CD14-positive monocyte (primary cell): ENCODE measurements around the gene CCT8L2. TPM values are rescaled to one million over a fixed set of nuclear protein-coding genes. Genes with fewer than 3 reads are reported as not detected.
"Not testable (repeated sequence)": the region's sequence is repeated elsewhere in the genome, so short reads cannot be mapped to it uniquely, and the experiment has no call there.

Experiments
- DNase-seq, 3 donors: peaks; one replicate each; pipeline ENCODE4 v3.0.0-alpha.2; 2011 to 2022
- H2AFZ ChIP-seq: 2 replicates; pipeline ENCODE4 v1.6.0; 2012; ENCODE audit warnings: mild to moderate bottlenecking, low read depth, low read length, inconsistent platforms; ENCODE audit not compliant: insufficient read depth, poor library complexity, severe bottlenecking
- H3K27ac ChIP-seq, 2 donors: 1 replicate in 1 of 2; 2 replicates in 1 of 2; pipeline ENCODE4 v1.5.1; 2012 to 2013; ENCODE audit warnings: low read length in 2 of 2, control low read depth in 1 of 2, inconsistent platforms in 1 of 2, low read depth in 1 of 2, mild to moderate bottlenecking in 1 of 2
- H3K27me3 ChIP-seq, 2 donors: one replicate each; pipeline versions ENCODE4 v1.6.0 to v1.6.1; 2011 to 2013; ENCODE audit warnings: low read length in 2 of 2; ENCODE audit not compliant: control insufficient read depth in 2 of 2, insufficient read depth in 2 of 2
- H3K36me3 ChIP-seq, 2 donors: replicated peaks in 1 of 2; 1 replicate in 1 of 2; 2 replicates in 1 of 2; pipeline versions ENCODE4 v1.5.1 to v1.6.1; 2012 to 2013; ENCODE audit warnings: low read length in 2 of 2, control low read depth in 1 of 2, inconsistent platforms in 1 of 2, mild to moderate bottlenecking in 1 of 2; ENCODE audit not compliant: insufficient read depth in 2 of 2, control insufficient read depth in 1 of 2
- H3K4me1 ChIP-seq, 2 donors: 1 replicate in 1 of 2; 2 replicates in 1 of 2; pipeline versions ENCODE4 v1.5.1 to v1.6.1; 2012 to 2013; ENCODE audit warnings: low read length in 2 of 2, control low read depth in 1 of 2, inconsistent platforms in 1 of 2, mild to moderate bottlenecking in 1 of 2, moderate library complexity in 1 of 2; ENCODE audit not compliant: insufficient read depth in 2 of 2, control insufficient read depth in 1 of 2
- H3K4me2 ChIP-seq: replicated peaks from 2 replicates; pipeline ENCODE3; 2012; ENCODE audit warnings: low read length, moderate library complexity, mild to moderate bottlenecking; ENCODE audit not compliant: poor library complexity, severe bottlenecking; ENCODE audit errors: extremely low read depth
- H3K4me3 ChIP-seq, 3 experiments: fragments of 200-600 bp in 1 of 3; sonication (generic) in 1 of 3; replicated peaks in 1 of 3; 1 replicate in 2 of 3; 2 replicates in 1 of 3; pipeline ENCODE4 v1.5.1; 2011 to 2013; ENCODE audit warnings: low read length in 3 of 3, mild to moderate bottlenecking in 3 of 3, control low read depth in 2 of 3, low read depth in 2 of 3, inconsistent platforms in 1 of 3, moderate library complexity in 1 of 3
- H3K79me2 ChIP-seq: 2 replicates; pipeline ENCODE4 v1.6.0; 2012; ENCODE audit warnings: mild to moderate bottlenecking, control low read depth, inconsistent platforms, low read length, moderate library complexity; ENCODE audit not compliant: insufficient read depth
- H3K9ac ChIP-seq: 2 replicates; pipeline ENCODE4 v1.6.0; 2017; ENCODE audit warnings: low read length, mild to moderate bottlenecking; ENCODE audit not compliant: insufficient read depth, poor library complexity, severe bottlenecking
- H3K9me3 ChIP-seq, 2 donors: replicated peaks in 1 of 2; 1 replicate in 1 of 2; 2 replicates in 1 of 2; pipeline versions ENCODE4 v1.5.1 to v1.6.1; 2012 to 2013; ENCODE audit warnings: low read length in 2 of 2, control low read depth in 1 of 2; ENCODE audit not compliant: control insufficient read depth in 1 of 2, insufficient read depth in 1 of 2
- H4K20me1 ChIP-seq: 2 replicates; pipeline ENCODE4 v1.6.0; 2012; ENCODE audit warnings: mild to moderate bottlenecking, low read length, control low read depth, moderate library complexity; ENCODE audit not compliant: insufficient read depth
- H3K27ac Mint-ChIP-seq, 7 donors: one replicate each; pipeline ENCODE4 v1.8.0; 2020; ENCODE audit warnings: mild to moderate bottlenecking in 7 of 7, mixed read lengths in 7 of 7, moderate library complexity in 6 of 7, inconsistent platforms in 2 of 7
- H3K27me3 Mint-ChIP-seq, 3 donors: one replicate each; pipeline ENCODE4 v1.8.0; 2021 to 2022; ENCODE audit warnings: low read depth in 3 of 3, mild to moderate bottlenecking in 3 of 3, mixed read lengths in 3 of 3, moderate library complexity in 3 of 3, inconsistent platforms in 1 of 3
- H3K36me3 Mint-ChIP-seq, 2 donors: one replicate each; pipeline ENCODE4 v1.8.0; 2020; ENCODE audit warnings: mixed read lengths in 2 of 2, inconsistent platforms in 1 of 2, mild to moderate bottlenecking in 1 of 2
- H3K4me1 Mint-ChIP-seq: one replicate; pipeline ENCODE4 v1.8.0; 2020; ENCODE audit warnings: mild to moderate bottlenecking, mixed read lengths
- H3K4me3 Mint-ChIP-seq, 2 donors: one replicate each; pipeline ENCODE4 v1.8.0; 2020; ENCODE audit warnings: mild to moderate bottlenecking in 2 of 2, mixed read lengths in 2 of 2, moderate library complexity in 1 of 2
- H3K9me3 Mint-ChIP-seq, 7 donors: one replicate each; pipeline ENCODE4 v1.8.0; 2020 to 2022; ENCODE audit warnings: mixed read lengths in 7 of 7, mild to moderate bottlenecking in 6 of 7, moderate library complexity in 6 of 7, inconsistent platforms in 2 of 7
- WGBS: methylation state at CpG from one replicate; pipeline ENCODE4 v1.1.5; 2013; ENCODE audit warnings: missing lambda C conversion rate; ENCODE audit not compliant: insufficient coverage; 5-methylcytosine and 5-hydroxymethylcytosine counted together
- intact Hi-C, 2 donors: fragments of 100-400 bp; cut with micrococcal nuclease; formaldehyde crosslinking; loops; one replicate each; pipeline versions ENCODE4 v1.15.0 to v1.15.1; 2023
- polyA minus RNA-seq: library from RNA; depleted of rRNA, polyadenylated mRNA; stranded (reverse); fragments of >200 nt; gene quantifications from 2 replicates; pipeline ENCODE4 v1.2.3, GENCODE V29; 2012
- polyA plus RNA-seq, 3 donors: library from polyadenylated mRNA; depleted of rRNA in 1 of 3; unstranded in 2 of 3; stranded (reverse) in 1 of 3; fragments of 300-500 nt in 2 of 3; fragments of >200 nt in 1 of 3; fragmentation: Illumina TruSeq in 2 of 3; gene quantifications; 1 replicate in 2 of 3; 2 replicates in 1 of 3; pipeline ENCODE4 v1.2.3, GENCODE V29; 2012 to 2021
- total RNA-seq, 12 experiments: library from RNA in 1 of 12; stranded (reverse) in 1 of 12; fragments of 120-200 nt in 1 of 12; gene quantifications; one replicate each; pipeline ENCODE4 v1.2.4 and lab custom pipeline; 2013 to 2026; ENCODE audit warnings: mixed read lengths in 6 of 12, inconsistent platforms in 1 of 12

Gene CCT8L2, protein sequence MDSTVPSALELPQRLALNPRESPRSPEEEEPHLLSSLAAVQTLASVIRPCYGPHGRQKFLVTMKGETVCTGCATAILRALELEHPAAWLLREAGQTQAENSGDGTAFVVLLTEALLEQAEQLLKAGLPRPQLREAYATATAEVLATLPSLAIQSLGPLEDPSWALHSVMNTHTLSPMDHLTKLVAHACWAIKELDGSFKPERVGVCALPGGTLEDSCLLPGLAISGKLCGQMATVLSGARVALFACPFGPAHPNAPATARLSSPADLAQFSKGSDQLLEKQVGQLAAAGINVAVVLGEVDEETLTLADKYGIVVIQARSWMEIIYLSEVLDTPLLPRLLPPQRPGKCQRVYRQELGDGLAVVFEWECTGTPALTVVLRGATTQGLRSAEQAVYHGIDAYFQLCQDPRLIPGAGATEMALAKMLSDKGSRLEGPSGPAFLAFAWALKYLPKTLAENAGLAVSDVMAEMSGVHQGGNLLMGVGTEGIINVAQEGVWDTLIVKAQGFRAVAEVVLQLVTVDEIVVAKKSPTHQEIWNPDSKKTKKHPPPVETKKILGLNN
- not detected for total RNA-seq (2013)
- not detected for polyA plus RNA-seq
- polyA minus RNA-seq = not detected in 2 replicates
- 0 to 0.35 (median 0) reads per million in 11 experiments for total RNA-seq (lab: John Stamatoyannopoulos, UW)

DNA sequence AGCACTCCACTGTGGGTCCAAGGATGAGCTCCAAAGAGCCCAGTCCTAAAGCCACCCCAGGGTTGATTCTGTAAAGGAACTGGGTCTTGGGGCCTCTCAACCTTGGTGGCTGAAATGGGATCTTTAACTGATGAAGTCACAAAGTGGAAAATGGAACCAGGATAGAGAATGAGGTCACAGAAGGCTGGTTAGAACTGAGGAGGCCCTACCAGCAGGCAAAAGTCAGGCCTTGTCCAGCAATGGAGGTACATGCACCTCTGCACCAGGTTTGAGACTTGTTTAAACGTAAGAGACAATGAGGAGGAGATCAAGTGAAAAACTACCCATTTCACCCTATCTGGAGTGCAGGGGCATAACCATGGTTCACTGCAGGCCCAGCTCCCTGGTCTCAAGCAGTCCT is at the start of gene CCT8L2:
Gene CCT8L2, minus strand, starts transcription at position 101 of the 400 bp plus-strand sequence. CDS start 260 bp downstream, outside the sequence.
- H3K4me1 Mint-ChIP-seq, H3K4me3 ChIP-seq, H3K79me2 ChIP-seq, H4K20me1 ChIP-seq, DNase-seq, H3K4me3 Mint-ChIP-seq, H3K27ac ChIP-seq, H3K36me3 Mint-ChIP-seq, H3K27me3 ChIP-seq, H3K4me1 ChIP-seq, intact Hi-C loops, H3K9me3 ChIP-seq, H3K36me3 ChIP-seq, H3K4me2 ChIP-seq, H3K9ac ChIP-seq, H2AFZ ChIP-seq, H3K9me3 Mint-ChIP-seq: not testable (repeated sequence)
- Mint-ChIP-seq H3K27me3 (peaks cover 9 to 29% (median 13%) of the 10 kb centered on the region in 3 donors), H3K27ac (peak within 1 kb of the TSS in 1 of 7 donors; percentile 9)
- WGBS = no CpG with 5 or more reads among the region's 1 CpG

DNA sequence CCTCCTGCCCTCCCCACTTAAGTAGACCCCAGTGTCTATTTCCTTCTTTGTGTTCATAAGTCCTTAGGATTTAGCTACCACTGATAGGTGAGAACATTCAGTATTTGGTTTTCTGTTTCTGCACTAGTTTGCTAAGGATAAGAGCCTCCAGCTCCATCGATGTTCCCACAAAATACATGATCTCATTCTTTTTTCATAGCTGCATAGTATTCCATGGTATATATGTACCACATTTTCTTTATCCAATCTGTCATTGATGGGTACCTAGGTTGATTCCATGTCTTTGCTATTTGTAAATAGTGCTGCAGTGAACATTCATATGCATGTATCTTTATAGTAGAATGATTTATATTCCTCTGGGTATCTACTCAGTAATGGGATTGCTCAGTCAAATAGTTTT is 42.8 kb upstream of the CCT8L2 start:
- H3K27ac Mint-ChIP-seq, H3K4me2 ChIP-seq, H3K27me3 Mint-ChIP-seq, H2AFZ ChIP-seq, H3K36me3 Mint-ChIP-seq, H3K4me1 Mint-ChIP-seq, DNase-seq, H3K27me3 ChIP-seq, H3K9me3 ChIP-seq, H4K20me1 ChIP-seq, H3K9ac ChIP-seq, H3K36me3 ChIP-seq, H3K4me3 Mint-ChIP-seq, H3K27ac ChIP-seq, H3K79me2 ChIP-seq, H3K4me1 ChIP-seq, H3K4me3 ChIP-seq, intact Hi-C loops: not testable (repeated sequence)
- H3K9me3 Mint-ChIP-seq = peaks cover 0 to 10% (median 0%) of the 10 kb centered on the region in 7 donors
- no CpG with 5 or more reads among the region's 1 CpG for WGBS

DNA sequence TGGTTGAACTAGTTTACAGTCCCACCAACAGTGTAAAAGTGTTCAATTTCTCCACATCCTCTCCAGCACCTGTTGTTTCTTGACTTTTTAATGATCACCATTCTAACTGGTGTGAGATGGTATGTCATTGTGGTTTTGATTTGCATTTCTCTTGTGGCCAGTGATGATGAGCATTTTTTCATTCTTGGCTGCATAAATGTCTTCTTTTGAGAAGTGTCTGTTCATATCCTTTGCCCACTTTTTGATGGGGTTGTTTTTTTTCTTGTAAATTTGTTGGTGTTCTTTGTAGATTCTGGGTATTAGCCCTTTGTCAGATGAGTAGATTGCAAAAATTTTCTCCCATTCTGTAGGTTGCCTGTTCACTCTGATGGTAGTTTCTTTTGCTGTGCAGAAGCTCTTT is 41.5 kb upstream of the CCT8L2 start:
- H3K36me3 Mint-ChIP-seq, DNase-seq, H3K9me3 ChIP-seq, H3K4me3 Mint-ChIP-seq, H3K27ac Mint-ChIP-seq, H3K27ac ChIP-seq, H3K36me3 ChIP-seq, H3K27me3 ChIP-seq, intact Hi-C loops, H3K27me3 Mint-ChIP-seq, H3K4me1 Mint-ChIP-seq, H3K79me2 ChIP-seq, H3K4me1 ChIP-seq, H3K4me3 ChIP-seq, H2AFZ ChIP-seq, H3K9ac ChIP-seq, H4K20me1 ChIP-seq, H3K4me2 ChIP-seq: not testable (repeated sequence)
- H3K9me3 Mint-ChIP-seq = peaks cover 0 to 10% (median 0%) of the 10 kb centered on the region in 7 donors

DNA sequence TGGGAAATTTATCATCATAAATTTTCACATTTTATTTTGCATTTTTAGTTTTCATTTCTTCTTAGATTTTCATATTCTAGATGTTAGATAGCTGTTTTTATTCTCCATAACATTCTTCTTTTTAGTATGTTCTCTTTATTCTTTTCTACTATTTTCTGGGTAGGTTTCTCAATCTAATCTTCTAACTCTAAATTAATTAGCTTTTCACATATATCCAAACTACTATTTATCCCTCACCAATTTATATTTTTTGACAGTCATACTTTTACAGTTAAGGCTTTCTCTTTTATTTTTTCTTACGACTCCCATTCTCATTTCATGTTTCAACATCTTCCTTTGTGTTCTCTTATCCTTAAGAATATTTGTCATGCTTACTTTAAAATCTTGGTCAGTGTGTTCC is 35.9 kb upstream of the CCT8L2 start:
- H3K4me2 ChIP-seq, H3K27ac Mint-ChIP-seq, H3K36me3 ChIP-seq, H3K27ac ChIP-seq, intact Hi-C loops, H3K4me1 ChIP-seq, H2AFZ ChIP-seq, H3K9me3 Mint-ChIP-seq, H3K9ac ChIP-seq, H3K4me1 Mint-ChIP-seq, H3K4me3 ChIP-seq, H3K27me3 ChIP-seq, H3K36me3 Mint-ChIP-seq, H3K27me3 Mint-ChIP-seq, H3K9me3 ChIP-seq, H3K4me3 Mint-ChIP-seq, H3K79me2 ChIP-seq, DNase-seq, H4K20me1 ChIP-seq: not testable (repeated sequence)
- WGBS = no CpG with 5 or more reads among the region's 1 CpG
